Mucosa of gallbladder (tissue), 1 donor: Measurements from ENCODE around the gene ZNF543. TPM values are rescaled to one million over a fixed set of nuclear protein-coding genes. Genes with fewer than 3 reads are reported as not detected.
"Not testable (repeated sequence)": the region's sequence is repeated elsewhere in the genome, so short reads cannot be mapped to it uniquely, and the experiment has no call there.

Source experiments
- DNase-seq: peaks from one replicate; pipeline ENCODE4 v3.0.0-alpha.2; 2020; ENCODE audit warnings: low spot score
- total RNA-seq: library from RNA; stranded (reverse); gene quantifications from one replicate; pipeline ENCODE4 v1.2.1, GENCODE V29; 2021
- donor health status: DM: no; HTN: no; CAD: no.

The ZNF543 gene
- total RNA-seq, 1 donor from 2014 or later: 10.6 TPM

DNA sequence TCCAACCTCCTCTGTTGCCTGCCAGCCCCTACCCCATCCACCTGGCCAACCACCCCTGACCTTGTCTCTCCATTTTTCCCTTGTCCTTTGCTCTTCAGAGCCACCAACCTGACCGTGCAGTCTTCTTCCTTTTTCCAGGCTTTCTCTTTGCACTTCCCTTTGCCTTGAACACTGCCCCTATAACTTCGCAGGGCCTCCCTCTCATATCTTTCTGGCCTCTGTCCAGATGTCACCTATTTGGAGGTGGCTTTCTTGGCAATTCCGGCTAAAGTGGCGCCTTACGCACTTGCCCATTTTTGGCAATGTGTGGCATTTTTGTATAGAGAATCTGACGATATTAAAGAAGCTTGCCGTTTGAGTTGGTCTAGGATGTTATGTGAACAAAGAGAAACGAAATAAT lies 844 bp downstream of the ZNF543 start:
- no peak for DNase-seq

DNA sequence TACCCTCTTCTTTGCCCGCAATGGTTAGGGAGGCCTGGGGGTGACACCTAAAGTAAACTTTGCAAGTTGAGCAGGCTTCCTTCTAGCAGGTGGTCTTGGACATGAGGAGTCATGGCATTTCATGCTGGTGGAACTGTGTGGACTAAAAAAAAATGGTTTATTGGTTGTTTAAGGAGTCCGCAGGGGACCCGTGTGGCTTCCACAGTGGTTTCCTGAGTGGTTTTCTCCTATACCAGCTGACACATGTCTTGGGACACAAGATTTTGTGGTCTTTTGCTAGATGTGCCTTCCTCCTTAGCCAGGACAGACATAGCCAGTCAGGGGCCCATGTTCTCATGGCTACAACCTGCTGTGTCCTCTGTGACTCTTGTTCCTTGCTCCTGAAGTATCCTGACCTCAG lies 1.5 kb downstream of the ZNF543 start:
- DNase-seq: no peak

DNA sequence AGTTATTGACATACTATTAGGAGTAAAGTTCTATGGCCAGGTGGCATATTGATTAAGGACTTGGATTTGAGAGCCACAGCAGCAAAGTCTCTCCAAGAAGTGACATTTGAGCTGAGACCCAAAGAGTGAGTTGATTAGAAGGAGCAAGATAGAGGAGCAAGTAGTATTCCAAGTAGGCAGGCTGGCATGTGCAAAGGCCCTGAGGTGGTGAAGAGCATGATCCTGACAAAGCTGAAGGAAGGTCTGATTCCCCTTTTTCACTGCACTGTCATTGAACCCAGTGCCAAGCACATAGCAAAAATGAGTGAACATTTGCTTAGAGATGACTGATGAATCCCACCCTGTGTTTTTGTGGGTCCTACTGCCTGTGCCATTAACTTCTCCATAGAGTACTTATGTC lies 4.7 kb downstream of the ZNF543 start:
- no peak for DNase-seq

DNA sequence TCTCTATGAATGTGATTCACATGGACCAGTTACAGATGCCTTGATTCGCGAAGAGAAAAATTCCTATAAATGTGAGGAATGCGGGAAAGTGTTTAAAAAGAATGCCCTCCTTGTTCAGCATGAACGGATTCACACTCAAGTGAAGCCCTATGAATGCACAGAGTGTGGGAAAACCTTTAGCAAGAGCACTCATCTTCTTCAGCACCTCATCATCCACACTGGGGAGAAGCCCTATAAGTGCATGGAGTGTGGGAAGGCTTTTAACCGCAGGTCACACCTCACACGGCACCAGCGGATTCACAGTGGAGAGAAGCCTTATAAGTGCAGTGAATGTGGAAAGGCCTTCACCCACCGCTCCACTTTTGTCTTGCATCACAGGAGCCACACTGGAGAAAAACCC lies 7.7 kb downstream of the ZNF543 start:
- DNase-seq: no peak

DNA sequence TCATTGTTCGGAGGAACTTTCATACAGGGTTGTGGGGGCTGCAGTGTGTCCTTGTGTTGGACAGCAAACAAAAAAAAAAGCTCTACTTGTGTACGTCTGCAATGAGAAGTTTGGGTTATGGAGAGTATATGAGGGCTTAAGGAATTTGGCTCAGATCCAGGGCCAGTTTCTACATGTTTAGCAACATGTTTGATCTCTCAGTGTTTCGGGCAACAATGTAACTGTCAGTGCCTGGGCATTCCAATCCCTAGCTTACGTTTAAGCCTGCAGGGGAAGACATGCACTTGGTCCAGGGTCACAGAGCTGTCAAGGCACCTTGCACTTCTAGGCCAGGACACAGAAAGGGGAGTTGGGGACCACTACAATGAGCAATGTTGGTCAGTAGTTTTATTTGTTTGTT lies 13.9 kb downstream of the ZNF543 start:
- no peak for DNase-seq

DNA sequence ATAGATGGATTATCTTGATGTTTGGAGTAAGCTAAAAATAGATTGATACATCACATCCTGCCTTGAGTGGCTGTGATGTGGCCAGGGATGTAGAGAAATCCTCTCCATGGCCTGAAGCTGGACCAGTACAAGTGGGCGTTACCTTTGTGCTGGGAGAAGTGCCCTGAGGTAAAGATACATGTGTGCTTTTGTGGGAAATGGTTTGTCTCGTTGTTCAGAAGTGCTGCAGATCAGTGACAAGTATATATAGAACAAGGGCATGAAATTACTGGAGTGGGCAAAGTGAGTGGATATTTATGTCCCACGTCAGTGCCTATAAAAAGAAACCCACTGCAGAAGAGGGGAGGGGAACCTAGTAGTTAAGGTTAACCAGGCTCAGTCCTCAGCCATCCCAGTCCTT lies 18.6 kb downstream of the ZNF543 start:
- DNase-seq: no peak

DNA sequence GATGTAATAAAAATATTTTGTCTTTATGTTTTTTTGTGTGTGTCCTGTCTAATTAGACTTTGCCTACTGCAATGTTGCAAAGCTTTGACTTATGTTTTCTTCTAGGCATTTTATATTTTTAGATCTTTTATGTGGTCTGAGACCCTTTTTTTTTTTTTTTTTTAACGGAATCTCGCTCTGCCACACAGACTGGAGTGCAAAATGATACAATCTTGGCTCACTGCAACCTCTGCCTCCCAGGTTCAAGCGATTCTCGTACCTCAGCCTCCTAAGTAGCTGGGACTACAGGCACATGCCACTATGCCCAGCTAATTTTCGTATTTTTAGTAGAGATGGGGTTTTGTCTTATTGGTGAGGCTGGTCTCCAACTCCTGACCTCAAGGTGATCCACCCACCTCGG lies 22.3 kb downstream of the ZNF543 start:
- no peak for DNase-seq

DNA sequence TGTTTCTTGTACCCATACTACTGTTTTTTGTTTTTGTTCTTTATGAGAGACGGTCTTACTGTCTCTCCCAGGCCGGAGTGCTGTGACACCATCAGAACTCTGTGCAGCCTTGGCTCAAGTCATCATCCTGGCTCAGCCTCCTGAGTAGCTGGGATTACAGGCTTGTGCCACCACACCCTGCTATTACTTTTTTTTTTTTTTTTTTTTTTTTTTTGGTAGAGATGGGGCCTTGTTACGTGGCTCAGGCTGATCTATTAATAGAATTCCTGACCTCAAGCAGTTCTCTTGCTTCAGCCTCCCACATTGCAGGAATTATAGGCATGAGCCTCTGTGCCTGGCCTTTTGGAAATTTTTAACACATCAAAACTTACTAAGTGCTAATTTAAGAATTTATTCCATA lies 27.9 kb downstream of the ZNF543 start:
- DNase-seq: no peak

DNA sequence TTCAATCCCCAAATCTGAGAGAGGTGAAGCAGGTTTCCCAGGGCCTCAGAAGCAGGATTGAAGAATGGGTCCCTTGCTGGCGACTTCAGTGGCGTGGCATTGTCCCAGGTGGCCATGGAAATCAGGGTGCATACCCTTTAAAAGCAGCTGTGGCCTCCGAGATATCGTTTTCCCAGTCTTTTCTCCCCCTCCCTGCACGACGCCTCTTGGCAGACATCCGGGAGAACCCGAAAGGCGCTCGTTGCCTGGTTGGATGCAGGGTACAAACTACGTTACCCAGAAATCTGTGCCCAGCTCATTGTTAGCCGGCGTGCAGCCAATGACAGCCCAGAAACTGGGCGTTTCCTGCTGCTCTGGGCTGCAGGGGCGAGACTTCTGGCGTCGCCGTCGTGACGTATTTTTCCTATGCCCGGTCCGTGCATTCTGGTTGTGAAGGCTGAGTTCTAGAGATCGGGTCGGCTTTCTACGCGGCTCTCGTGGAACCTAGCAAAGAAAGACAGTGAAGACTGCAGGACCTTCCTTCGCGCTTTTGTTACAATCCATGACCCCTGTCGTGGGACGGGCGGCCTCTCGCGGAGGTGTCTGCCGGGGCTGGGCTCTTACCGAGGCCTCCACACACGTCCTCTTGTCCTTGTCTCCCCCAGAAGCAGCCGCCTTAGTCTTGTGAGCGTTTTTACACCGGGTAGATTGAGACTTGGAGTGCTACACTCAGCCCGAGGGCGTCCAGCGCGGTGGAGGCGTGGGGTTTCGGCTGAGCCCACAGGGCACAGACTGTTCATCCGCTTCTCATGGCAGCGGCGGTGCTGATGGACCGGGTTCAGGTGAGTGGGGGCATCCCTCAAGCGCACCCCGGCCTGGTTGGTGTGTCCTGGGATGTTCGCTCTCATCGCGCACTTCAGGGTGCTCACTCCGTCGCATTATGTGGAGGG lies 30.9 kb downstream of the ZNF543 start, which contains the start of gene ZNF304:
Gene ZNF304, plus strand, starts transcription at position 395 of the 929 bp plus-strand sequence. Its CDS starts 394 bp downstream, at position 789.
- DNase-seq: peak; percentile 95

DNA sequence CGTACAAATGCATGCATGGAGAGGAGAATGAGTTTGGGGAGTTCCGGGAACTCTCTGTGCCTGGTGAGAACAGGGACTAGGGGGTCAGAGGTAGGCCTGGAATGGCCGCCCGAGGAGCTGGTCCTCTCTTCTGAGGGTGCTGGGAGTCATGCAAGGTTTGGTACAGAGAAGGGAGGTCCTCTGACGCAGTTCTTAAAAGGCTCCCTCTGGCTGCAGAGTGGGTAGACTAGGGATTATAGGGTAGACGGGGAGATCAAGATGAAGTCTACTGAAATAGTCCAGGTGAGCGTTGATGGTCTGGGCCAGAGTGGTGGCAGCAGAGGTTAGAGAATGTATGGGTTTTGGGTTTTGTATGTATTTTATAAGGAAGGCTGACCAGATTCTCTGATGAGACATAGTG lies 31.6 kb downstream of the ZNF543 start:
- DNase-seq: no peak

DNA sequence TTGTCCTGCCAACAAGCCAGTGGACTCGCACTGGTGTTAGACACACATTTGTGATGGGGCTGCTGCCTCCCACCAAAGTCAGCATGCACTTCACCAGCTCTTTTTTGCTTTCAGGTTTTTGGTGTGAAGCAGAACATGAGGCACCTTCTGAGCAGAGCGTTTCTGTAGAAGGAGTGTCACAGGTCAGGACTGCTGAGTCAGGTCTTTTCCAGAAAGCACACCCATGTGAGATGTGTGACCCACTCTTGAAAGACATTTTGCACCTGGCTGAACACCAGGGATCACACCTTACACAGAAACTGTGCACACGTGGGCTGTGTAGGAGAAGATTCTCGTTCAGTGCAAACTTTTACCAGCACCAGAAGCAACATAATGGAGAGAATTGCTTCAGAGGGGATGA lies 35.6 kb downstream of the ZNF543 start:
- DNase-seq: no peak

DNA sequence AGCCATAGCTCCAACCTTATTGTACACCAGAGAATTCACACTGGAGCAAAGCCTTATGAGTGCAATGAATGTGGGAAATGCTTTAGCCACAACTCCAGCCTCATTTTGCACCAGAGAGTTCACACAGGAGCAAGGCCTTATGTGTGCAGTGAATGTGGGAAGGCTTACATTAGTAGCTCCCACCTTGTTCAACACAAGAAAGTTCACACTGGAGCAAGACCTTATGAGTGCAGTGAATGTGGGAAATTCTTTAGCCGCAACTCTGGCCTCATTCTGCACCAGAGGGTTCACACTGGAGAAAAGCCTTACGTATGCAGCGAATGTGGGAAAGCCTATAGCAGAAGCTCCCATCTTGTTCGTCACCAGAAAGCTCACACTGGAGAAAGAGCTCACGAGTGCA lies 37.1 kb downstream of the ZNF543 start:
- no peak for DNase-seq

DNA sequence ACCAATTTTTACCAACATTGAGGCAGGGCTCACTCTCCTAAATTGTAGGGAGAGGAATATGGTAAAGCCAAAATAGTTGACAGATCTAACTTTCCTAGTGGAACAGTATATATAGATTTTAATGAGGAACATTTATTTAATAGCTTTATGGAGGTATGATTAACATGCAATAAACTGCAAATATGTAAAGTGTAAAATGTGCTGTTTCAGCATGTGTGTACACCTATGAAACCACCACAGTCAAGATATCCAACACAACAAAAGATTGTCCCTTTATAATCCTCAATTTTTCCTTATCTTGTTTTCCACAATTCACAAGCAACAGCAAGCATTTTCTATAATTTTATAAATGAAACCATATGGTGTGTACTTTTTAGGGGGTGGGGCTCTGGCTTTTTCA lies 39.0 kb downstream of the ZNF543 start:
- DNase-seq: no peak

DNA sequence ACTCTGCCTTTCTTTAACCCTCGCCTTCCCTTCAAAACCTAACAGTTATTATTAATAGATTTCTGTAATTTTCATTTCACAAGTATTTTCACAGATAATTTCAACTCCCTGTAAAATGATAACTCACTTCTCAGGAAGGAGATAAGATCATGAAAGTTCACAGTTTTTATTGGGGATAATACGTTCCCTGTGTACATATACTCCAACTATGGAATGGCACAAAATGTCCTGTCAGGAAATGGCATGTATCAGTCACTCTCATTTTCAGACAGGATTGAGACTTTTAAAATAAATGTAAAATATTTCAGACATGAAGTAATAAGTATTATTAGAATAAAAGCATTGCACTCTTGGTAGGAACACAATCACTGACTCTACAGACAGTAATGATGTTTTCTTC lies 42.1 kb downstream of the ZNF543 start:
- no peak for DNase-seq

DNA sequence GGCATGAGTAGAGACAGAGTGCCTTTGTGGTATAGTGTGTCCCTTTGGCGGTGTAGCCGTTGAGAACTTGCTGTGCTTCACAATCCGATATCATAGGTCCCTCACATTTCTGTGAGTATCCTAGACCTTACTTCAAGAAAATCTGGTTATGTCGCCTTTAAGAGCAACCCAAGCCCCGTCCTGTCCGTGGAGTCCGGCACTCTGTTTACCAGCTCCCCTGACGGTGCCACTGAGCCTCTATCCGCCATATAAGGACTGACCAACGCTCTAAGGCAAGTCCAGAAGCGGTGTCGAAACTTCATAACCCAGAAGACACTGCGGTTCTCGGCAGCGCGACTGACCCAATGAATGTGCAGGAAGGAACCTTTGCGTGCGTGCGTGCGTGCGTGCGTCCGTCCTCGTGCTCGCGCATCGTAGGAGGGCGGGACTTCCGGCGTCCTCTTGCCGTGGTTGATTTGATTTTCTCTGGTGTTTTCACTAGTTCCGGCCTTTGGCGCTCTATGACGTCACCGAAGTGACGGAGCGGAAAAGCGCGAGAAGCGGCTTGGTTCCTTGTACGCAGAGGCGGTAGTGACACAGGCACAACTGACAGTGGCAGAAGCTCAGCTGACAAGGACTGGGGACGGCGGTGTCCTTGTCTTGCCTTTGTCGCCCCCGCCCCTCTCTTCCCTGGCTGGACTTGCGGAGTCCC lies 42.9 kb downstream of the ZNF543 start, which contains the start of the genes TRAPPC2B and ZNF547:
Gene TRAPPC2B, plus strand, starts transcription at position 555 of the 691 bp plus-strand sequence. CDS start 1,283 bp downstream, outside the sequence.
Gene ZNF547, plus strand, starts transcription at position 555 of the 691 bp plus-strand sequence. CDS start 5,005 bp downstream, outside the sequence.
- peak; percentile 100 for DNase-seq

DNA sequence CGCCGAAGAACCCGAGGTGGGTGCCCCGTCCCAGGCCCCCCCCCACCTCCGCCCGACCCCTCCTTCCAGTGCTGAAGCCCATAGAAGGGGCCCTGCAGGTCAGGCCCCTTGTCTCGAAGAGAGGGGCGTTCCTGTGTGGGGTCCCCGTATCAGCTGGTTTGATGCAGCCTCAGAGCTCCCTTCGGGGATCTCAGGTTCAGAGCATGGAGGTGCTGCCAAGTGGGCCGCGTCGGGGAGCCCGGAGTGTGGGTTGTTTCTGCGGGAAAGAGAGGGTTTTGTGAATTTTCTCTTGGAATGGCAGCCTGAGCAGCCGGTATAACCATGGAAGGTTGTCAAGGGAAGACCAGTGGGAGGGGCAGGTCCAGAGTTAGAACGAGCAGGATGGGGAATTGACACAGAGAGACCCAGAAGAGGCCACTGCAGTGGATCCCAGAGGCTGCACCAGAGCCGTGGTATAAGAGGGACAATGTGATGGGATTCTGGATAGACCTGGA lies 43.5 kb downstream of the ZNF543 start:
- DNase-seq: no peak

DNA sequence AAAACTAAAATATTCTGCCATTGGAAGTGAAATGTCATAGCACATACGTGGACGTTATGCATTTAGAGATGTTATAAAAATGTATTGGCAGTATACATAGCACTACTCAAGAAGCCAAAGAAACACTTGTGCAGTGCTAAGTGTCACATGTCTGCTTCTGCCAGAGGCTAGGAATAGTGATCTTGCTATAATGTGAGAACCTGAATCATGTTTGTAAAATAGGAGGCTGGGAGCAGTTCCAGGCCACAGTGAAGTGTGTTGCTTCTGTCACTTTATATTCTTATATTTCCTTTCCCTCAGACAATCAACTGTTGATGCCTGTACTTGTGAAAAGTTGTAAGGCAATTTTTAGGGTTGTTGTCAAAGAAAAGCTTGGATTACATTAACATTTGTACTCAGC lies 46.5 kb downstream of the ZNF543 start:
- DNase-seq: no peak

DNA sequence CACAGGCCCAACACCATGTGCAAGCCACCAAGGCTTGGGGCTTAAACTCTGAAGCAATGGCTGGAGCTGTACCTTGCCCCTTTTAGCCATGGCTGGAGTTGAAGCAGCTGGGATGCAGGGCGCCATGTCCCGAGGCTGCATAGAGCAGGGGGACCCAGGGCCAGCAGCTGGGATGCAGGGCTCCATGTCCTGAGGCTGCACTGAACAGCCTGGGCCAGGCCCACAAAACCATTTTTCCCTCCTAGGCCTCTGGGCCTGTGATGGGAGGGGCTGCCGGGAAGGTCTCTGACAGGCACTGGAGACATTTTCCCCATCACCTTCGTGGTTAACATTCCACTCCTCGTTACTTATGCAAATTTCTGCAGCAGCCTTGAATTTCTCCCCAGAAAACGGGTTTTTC lies 53.9 kb downstream of the ZNF543 start:
- DNase-seq: no peak

DNA sequence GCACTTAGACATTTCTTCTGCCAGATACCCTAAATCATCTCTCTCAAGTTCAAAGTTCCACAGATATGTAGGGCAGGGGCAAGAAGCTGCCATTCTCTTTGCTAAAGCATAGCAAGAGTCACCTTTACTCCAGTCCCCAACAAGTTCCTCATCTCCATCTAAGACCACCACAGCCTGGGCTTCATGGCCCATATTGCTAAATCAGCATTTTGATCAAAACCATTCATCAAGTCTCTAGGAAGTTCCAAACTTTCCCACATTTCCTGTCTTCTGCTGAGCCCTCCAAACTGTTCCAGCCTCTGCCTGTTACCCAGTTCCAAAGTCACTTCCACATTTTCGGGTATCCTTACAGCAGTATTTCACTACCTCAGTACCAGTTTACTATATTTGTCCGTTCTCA lies 54.4 kb downstream of the ZNF543 start:
- DNase-seq: not testable (repeated sequence)

DNA sequence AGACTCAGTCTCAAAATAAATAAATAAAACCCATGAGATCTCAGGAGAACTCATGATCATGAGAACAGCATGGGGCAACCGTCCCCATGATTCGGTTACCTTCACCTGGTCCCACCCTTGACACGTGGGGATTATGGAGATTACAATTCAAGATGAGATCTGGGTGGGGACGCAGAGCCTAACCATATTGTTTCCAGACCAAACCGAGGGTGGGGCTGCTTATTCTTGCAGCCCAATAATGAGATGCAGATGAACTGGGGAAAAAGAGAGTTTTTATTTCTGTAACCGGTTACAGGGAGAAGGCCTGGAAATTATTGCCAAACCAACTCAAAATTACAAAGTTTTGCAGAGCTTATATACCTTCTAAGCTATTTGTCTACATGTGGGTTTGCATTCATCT lies 55.9 kb downstream of the ZNF543 start:
- DNase-seq: no peak

DNA sequence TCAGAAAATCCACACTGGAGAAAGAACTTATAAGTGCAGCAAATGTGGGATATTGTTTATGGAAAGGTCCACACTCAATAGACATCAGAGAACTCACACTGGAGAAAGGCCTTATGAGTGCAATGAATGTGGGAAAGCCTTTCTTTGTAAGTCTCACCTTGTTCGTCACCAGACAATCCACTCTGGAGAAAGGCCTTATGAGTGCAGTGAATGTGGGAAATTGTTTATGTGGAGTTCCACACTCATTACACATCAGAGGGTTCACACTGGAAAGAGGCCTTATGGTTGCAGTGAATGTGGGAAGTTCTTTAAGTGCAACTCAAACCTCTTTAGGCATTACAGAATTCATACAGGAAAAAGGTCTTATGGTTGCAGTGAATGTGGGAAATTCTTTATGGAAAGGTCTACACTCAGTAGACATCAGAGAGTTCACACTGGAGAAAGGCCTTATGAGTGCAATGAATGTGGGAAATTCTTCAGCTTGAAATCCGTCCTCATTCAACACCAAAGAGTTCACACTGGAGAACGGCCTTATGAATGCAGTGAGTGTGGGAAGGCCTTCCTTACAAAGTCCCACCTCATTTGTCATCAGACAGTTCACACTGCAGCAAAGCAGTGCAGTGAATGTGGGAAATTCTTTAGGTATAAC lies 57.4 kb downstream of the ZNF543 start:
- no peak for DNase-seq
